HCT116 (cell line): ENCODE data around the gene MAP7. TPM values are rescaled to one million over a fixed set of nuclear protein-coding genes. Genes with fewer than 3 reads are reported as not detected.

ENCODE experiments used
- ATAC-seq: fragments of 200-7000 bp; cut with Tn5 transposase; 2 replicates; pipeline ENCODE4 v1.9.1; 2020; ENCODE audit warnings: mild to moderate bottlenecking, moderate library complexity
- BruUV-seq: library from RNA; stranded (reverse); fragments of 400-500 nt; replicated peaks from 2 replicates; lab custom pipeline; 2021; lab: Mats Ljungman, UMichigan
- CTCF ChIA-PET: fragments of 300-600 bp; sonication (Branson Sonifier 250); formaldehyde crosslinking; loops from one replicate; lab custom pipeline; 2021; ENCODE audit warnings: antibody characterized with exemption; lab: Charles Lee
- POLR2A ChIA-PET: fragments of 300-600, 350-600 bp; sonication (Branson Sonifier 250); formaldehyde crosslinking; loops from one replicate; lab custom pipeline; 2021; ENCODE audit warnings: antibody characterized with exemption; lab: Charles Lee
- RAD21 ChIA-PET, 2 experiments: fragments of 300-600 bp; sonication (Branson Sonifier 250); formaldehyde crosslinking; loops; one replicate each; lab custom pipeline; 2023; ENCODE audit warnings: low total read pairs in 2 of 2; ENCODE audit not compliant: uncharacterized antibody in 2 of 2, unreplicated experiment in 2 of 2, low non-redundant PET in 1 of 2; lab: Charles Lee
- DNase-seq: peaks from one replicate; pipeline ENCODE4 v3.0.0-alpha.2; 2010; ENCODE audit warnings: low read depth, low spot score
- H2AFZ ChIP-seq: fragments of 200-600 bp; shearing (Covaris generic), sonication (generic); 2 replicates; pipeline ENCODE4 v1.6.1; 2017; ENCODE audit warnings: low read depth, mixed run types, mixed read lengths, antibody characterized with exemption, low read length; ENCODE audit not compliant: poor library complexity, severe bottlenecking
- H3K27ac ChIP-seq: 2 replicates; pipeline ENCODE4 v1.5.1; 2012; ENCODE audit warnings: low read depth, low read length
- H3K27me3 ChIP-seq: fragments of 200-600 bp; sonication (generic); 2 replicates; pipeline ENCODE4 v1.6.1; 2016; ENCODE audit warnings: mixed run types, low read length, mixed read lengths; ENCODE audit not compliant: insufficient read depth
- H3K36me3 ChIP-seq, 2 experiments: fragments of 200-500 bp in 1 of 2; fragments of 200-600 bp in 1 of 2; sonication (Bioruptor generic) in 1 of 2; sonication (generic) in 1 of 2; 2 replicates each; pipeline versions ENCODE4 v1.5.1 to v1.6.1; 2014 to 2016; ENCODE audit warnings: low read length in 2 of 2, inconsistent platforms in 1 of 2, mixed read lengths in 1 of 2, mixed run types in 1 of 2; ENCODE audit not compliant: insufficient read depth in 2 of 2, control insufficient read depth in 1 of 2
- H3K4me1 ChIP-seq, 2 experiments: fragments of 200-600 bp in 1 of 2; sonication (generic) in 1 of 2; 2 replicates each; pipeline versions ENCODE4 v1.5.1 to v1.6.1; 2012 to 2017; ENCODE audit warnings: low read length in 2 of 2, inconsistent platforms in 1 of 2, mild to moderate bottlenecking in 1 of 2, mixed read lengths in 1 of 2, mixed run types in 1 of 2, moderate library complexity in 1 of 2; ENCODE audit not compliant: insufficient read depth in 2 of 2, control insufficient read depth in 1 of 2
- H3K4me2 ChIP-seq: fragments of 200-600 bp; sonication (generic); 2 replicates; pipeline ENCODE4 v1.6.1; 2017; ENCODE audit warnings: mixed run types, low read length, mixed read lengths
- H3K4me3 ChIP-seq, 2 experiments: fragments of 200-600 bp in 1 of 2; sonication (generic) in 1 of 2; replicated peaks in 1 of 2; 2 replicates each; pipeline ENCODE4 v1.5.1; 2011 to 2016; ENCODE audit warnings: low read length in 2 of 2, control low read depth in 1 of 2, low read depth in 1 of 2, mild to moderate bottlenecking in 1 of 2, mixed read lengths in 1 of 2, mixed run types in 1 of 2
- H3K79me2 ChIP-seq: fragments of 200-600 bp; sonication (generic); 2 replicates; pipeline ENCODE4 v1.6.1; 2017; ENCODE audit warnings: mild to moderate bottlenecking, mixed run types, low read length, moderate library complexity, mixed read lengths; ENCODE audit not compliant: insufficient read depth
- H3K9ac ChIP-seq: fragments of 200-600 bp; sonication (generic); 2 replicates; pipeline ENCODE4 v1.6.1; 2016; ENCODE audit warnings: low read length, mixed read lengths
- H3K9me2 ChIP-seq: fragments of 200-600 bp; sonication (generic), shearing (Covaris generic); 2 replicates; pipeline ENCODE4 v1.6.1; 2017; ENCODE audit warnings: mixed run types, mild to moderate bottlenecking, moderate library complexity; ENCODE audit not compliant: insufficient read depth
- H3K9me3 ChIP-seq, 2 experiments: fragments of 200-500 bp in 1 of 2; fragments of 200-600 bp in 1 of 2; sonication (Bioruptor generic) in 1 of 2; sonication (generic) in 1 of 2; 2 replicates each; pipeline ENCODE4 v1.6.1; 2014 to 2017; ENCODE audit warnings: low read length in 2 of 2, mixed read lengths in 2 of 2, inconsistent platforms in 1 of 2, low read depth in 1 of 2, mild to moderate bottlenecking in 1 of 2, mixed run types in 1 of 2, moderate library complexity in 1 of 2; ENCODE audit not compliant: control insufficient read depth in 1 of 2, insufficient read depth in 1 of 2
- H4K20me1 ChIP-seq: fragments of 200-600 bp; sonication (generic), shearing (Covaris generic); 2 replicates; pipeline ENCODE4 v1.6.1; 2017; ENCODE audit warnings: mixed run types, mild to moderate bottlenecking, moderate library complexity; ENCODE audit not compliant: insufficient read depth
- ATF3 ChIP-seq: IDR thresholded peaks from 2 replicates; pipeline ENCODE4 v1.6.1; 2012
- CBX3 ChIP-seq: IDR thresholded peaks from 2 replicates; pipeline ENCODE4 v1.6.1; 2012; ENCODE audit warnings: low read depth
- CEBPB ChIP-seq: IDR thresholded peaks from 2 replicates; pipeline ENCODE4 v1.6.1; 2012; ENCODE audit warnings: low read depth
- CTCF ChIP-seq, 3 experiments: fragments of 200-600 bp in 1 of 3; sonication (generic) in 1 of 3; IDR thresholded peaks in 2 of 3; conservative IDR thresholded peaks in 1 of 3; 2 replicates each; pipeline ENCODE4 v1.5.1; 2012 to 2017; ENCODE audit warnings: low read depth in 2 of 3, low read length in 2 of 3, antibody characterized with exemption in 1 of 3, borderline replicate concordance in 1 of 3, control low read depth in 1 of 3, mild to moderate bottlenecking in 1 of 3, mixed read lengths in 1 of 3, mixed run types in 1 of 3, moderate library complexity in 1 of 3; ENCODE audit not compliant: insufficient read depth in 1 of 3
- EGR1 ChIP-seq: IDR thresholded peaks from 2 replicates; pipeline ENCODE4 v1.6.1; 2012; ENCODE audit warnings: low read depth
- ELF1 ChIP-seq: IDR thresholded peaks from 2 replicates; pipeline ENCODE4 v1.6.1; 2012; ENCODE audit warnings: low read depth, borderline replicate concordance
- EZH2 ChIP-seq: fragments of 200-600 bp; sonication (generic); IDR thresholded peaks from 2 replicates; pipeline ENCODE4 v1.6.1; 2017; ENCODE audit warnings: antibody characterized with exemption, mixed run types
- EZH2phosphoT487 ChIP-seq: fragments of 200-600 bp; IDR thresholded peaks from 2 replicates; pipeline ENCODE4 v1.6.1; 2018; ENCODE audit warnings: antibody characterized with exemption, borderline replicate concordance
- FOSL1 ChIP-seq: IDR thresholded peaks from 2 replicates; pipeline ENCODE4 v1.6.1; 2012; ENCODE audit warnings: low read depth
- JUND ChIP-seq: IDR thresholded peaks from 2 replicates; pipeline ENCODE4 v1.6.1; 2012
- MAX ChIP-seq: IDR thresholded peaks from 2 replicates; pipeline ENCODE4 v1.6.1; 2012
- RAD21 ChIP-seq: IDR thresholded peaks from 2 replicates; pipeline ENCODE4 v1.6.1; 2012; ENCODE audit warnings: low read depth, mild to moderate bottlenecking
- REST ChIP-seq: IDR thresholded peaks from 2 replicates; pipeline ENCODE4 v1.6.1; 2012; ENCODE audit warnings: low read depth
- SP1 ChIP-seq: IDR thresholded peaks from 2 replicates; pipeline ENCODE4 v1.6.1; 2012; ENCODE audit warnings: low read depth
- SRF ChIP-seq: IDR thresholded peaks from 2 replicates; pipeline ENCODE4 v1.6.1; 2012; ENCODE audit warnings: low read depth
- TCF7L2 ChIP-seq: IDR thresholded peaks from 2 replicates; pipeline ENCODE4 v1.7.0; 2011; ENCODE audit warnings: borderline replicate concordance, inconsistent platforms; ENCODE audit not compliant: insufficient read depth, insufficient read length; ENCODE audit errors: extremely low read depth
- YY1 ChIP-seq: IDR thresholded peaks from 2 replicates; pipeline ENCODE4 v1.6.1; 2011; ENCODE audit warnings: low read length, low read depth, moderate library complexity, mild to moderate bottlenecking; ENCODE audit not compliant: insufficient replicate concordance; ENCODE audit errors: extremely low read depth
- ZNF274 ChIP-seq: fragments of 200-500 bp; sonication (Bioruptor generic); IDR thresholded peaks from 2 replicates; pipeline ENCODE4 v1.6.1; 2014; ENCODE audit warnings: mild to moderate bottlenecking, low read depth, low read length, inconsistent platforms
- intact Hi-C: fragments of 100-400 bp; cut with micrococcal nuclease; formaldehyde crosslinking; loops from 2 replicates; pipeline ENCODE4 v1.10.0; 2022
- total RNA-seq: library from RNA; stranded (reverse); gene quantifications from one replicate; pipeline ENCODE4 v1.2.1, GENCODE V29; 2021; ENCODE audit not compliant: unreplicated experiment
- TF ChIP-seq, protein P1 (sequence below): IDR thresholded peaks from 2 replicates; pipeline ENCODE4 v1.6.1; 2011; ENCODE audit warnings: mild to moderate bottlenecking, low read length, moderate library complexity; ENCODE audit not compliant: insufficient replicate concordance; ENCODE audit errors: extremely low read depth

MAP7 gene
- total RNA-seq, 1 experiment from 2014 or later: 35.5 TPM

- Histone ChIP-seq H3K9me3 (no peaks in the 10 kb centered on the region), H4K20me1 (no peaks in the 10 kb centered on the region), H3K36me3 (no peaks in the 10 kb centered on the region), H3K9ac (no peak overlapping the region), H3K79me2 (no peaks in the 10 kb centered on the region), H3K4me3 (no peak overlapping the region), H3K4me2 (no peak overlapping the region), H3K27me3 (no peaks in the 10 kb centered on the region), H3K4me1 (peaks cover 0 to 10% of the 10 kb centered on the region in 2 experiments; a peak in 2 of 4 replicates), H3K27ac (no peak overlapping the region), H3K9me2 (no peaks in the 10 kb centered on the region), H2AFZ (no peak overlapping the region)
- no peak for TF ChIP-seq EZH2phosphoT487
- no peak for TF ChIP-seq YY1
- TF ChIP-seq EZH2: no peak
- TF ChIP-seq ATF3: no peak
- no peak for TF ChIP-seq ELF1
- no peak for TF ChIP-seq TCF7L2
- no peak for TF ChIP-seq REST
- no peak for TF ChIP-seq JUND
- TF ChIP-seq SP1: no peak
- TF ChIP-seq CEBPB: no peak
- no peak for TF ChIP-seq SRF
- no peak for TF ChIP-seq CTCF (IDR thresholded peaks at IDR 0.05 in 2 of 3, conservative IDR thresholded peaks at IDR 0.05 in 1 of 3; ENCODE audit: borderline replicate concordance in 1 of 3, insufficient read depth in 1 of 3, low read depth in 2 of 3, low read length in 2 of 3)
- TF ChIP-seq MAX: no peak
- TF ChIP-seq CBX3: no peak
- TF ChIP-seq, protein P1, sequence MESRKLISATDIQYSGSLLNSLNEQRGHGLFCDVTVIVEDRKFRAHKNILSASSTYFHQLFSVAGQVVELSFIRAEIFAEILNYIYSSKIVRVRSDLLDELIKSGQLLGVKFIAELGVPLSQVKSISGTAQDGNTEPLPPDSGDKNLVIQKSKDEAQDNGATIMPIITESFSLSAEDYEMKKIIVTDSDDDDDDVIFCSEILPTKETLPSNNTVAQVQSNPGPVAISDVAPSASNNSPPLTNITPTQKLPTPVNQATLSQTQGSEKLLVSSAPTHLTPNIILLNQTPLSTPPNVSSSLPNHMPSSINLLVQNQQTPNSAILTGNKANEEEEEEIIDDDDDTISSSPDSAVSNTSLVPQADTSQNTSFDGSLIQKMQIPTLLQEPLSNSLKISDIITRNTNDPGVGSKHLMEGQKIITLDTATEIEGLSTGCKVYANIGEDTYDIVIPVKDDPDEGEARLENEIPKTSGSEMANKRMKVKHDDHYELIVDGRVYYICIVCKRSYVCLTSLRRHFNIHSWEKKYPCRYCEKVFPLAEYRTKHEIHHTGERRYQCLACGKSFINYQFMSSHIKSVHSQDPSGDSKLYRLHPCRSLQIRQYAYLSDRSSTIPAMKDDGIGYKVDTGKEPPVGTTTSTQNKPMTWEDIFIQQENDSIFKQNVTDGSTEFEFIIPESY: no peak
- no peak for TF ChIP-seq ZNF274
- no peak for TF ChIP-seq EGR1
- no peak for TF ChIP-seq FOSL1
- TF ChIP-seq RAD21: no peak
- BruUV-seq: no TSS peak
- intact Hi-C loops: no loop called here
- DNase-seq: no peak
- ChIA-PET POLR2A (no interaction called here), CTCF (no interaction called here), RAD21 (no interaction called here)
- ATAC-seq: no peak
Measured at GRCh38 chr6:136598048-136598447, 47.8 kb upstream of the MAP7 start.
